Left cardiac atrium (tissue), 4 donors: Measurements from ENCODE around the gene DYNC1I1. TPM values are rescaled to one million over a fixed set of nuclear protein-coding genes. Genes with fewer than 3 reads are reported as not detected.
"Not testable (repeated sequence)": the region's sequence is repeated elsewhere in the genome, so short reads cannot be mapped to it uniquely, and the experiment has no call there.

Source experiments
- ATAC-seq, 2 donors: fragments of 200-7000 bp; cut with Tn5 transposase; one replicate each; pipeline ENCODE4 v1.9.1; 2020; ENCODE audit warnings: mild to moderate bottlenecking in 2 of 2, moderate library complexity in 2 of 2
- DNase-seq: peaks from one replicate; pipeline ENCODE4 v3.0.0-alpha.2; 2020
- intact Hi-C, 2 donors: fragments of 100-400 bp; cut with DNase I; formaldehyde crosslinking; loops; one replicate each; pipeline versions ENCODE4 v1.14.1 to v1.15.1; 2022 to 2023
- total RNA-seq, 2 donors: library from RNA; stranded (reverse); fragmentation: NEBNext Ultra II Directional; extraction: Animal tissue kit (Norgen Biotek cat#: 25700); gene quantifications; one replicate each; pipeline ENCODE4 v1.2.1, GENCODE V29; 2021
- donor health status: DM: no; HTN: yes; CAD: no.
- donor health status: DM: no; HTN: yes; CAD: no; lungs with severe emphysema.
- donor health status: DM: yes; HTN: yes; CAD: no.
- donor health status: Dilated cardiomyopathy.

Gene DYNC1I1
- total RNA-seq, 2 donors from 2014 or later, result 18.5 to 23.6 TPM

GRCh38 chr7:95925971-95926370 lies 153.6 kb downstream of the DYNC1I1 start:
- intact Hi-C loops, result no loop called here
- ATAC-seq (no peak), DNase-seq (no peak)

DNA sequence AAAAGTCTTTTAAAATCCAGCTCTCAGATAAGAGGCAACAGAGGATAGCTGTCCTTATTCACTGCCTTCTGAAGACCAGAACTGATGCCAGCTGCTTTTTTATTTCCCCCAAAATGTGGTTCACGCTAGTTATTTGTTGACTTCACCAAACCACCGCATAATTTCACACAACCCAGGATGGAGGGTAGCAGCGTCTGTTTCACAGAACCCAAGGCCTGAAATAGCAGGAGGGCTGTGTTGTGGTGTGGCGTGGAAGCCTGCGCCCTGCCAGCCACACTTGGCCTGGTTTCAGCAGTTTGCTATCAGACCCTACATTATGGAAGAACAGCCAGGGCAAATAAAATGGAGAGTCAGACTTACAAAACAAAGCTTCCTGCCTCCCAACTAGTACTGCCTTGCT lies 155.4 kb downstream of the DYNC1I1 start:
- intact Hi-C loops, result no loop called here
- ATAC-seq (peak; percentile 73 to 82), DNase-seq (peak; percentile 36)

DNA sequence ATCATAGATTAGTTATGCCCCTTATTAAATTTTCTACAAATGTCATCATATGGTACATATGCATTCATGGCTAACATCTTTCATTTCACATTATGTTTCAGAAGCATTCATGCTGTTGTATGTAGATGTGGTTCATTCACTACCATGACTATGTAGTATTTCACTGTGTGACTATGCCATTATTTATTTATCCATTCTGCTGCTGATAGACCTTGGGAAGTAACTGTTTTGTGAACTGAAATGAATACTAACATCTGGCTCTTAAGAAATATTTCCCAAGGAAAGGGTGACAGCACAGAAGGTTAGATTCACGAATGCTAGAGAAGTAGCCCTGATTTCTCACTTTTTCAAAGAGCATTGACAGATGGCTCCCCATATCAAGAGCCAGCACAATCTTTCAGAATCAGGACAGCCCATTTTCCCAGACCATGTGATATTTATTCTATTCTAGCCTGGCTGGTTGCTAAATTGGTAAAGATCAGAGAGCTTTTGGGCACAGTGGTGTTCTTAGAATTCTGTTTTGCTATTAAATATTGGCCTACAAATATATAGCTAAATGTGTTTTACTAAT lies 157.4 kb downstream of the DYNC1I1 start:
- ATAC-seq (no peak), DNase-seq (no peak)
- intact Hi-C loops, result no loop called here

DNA sequence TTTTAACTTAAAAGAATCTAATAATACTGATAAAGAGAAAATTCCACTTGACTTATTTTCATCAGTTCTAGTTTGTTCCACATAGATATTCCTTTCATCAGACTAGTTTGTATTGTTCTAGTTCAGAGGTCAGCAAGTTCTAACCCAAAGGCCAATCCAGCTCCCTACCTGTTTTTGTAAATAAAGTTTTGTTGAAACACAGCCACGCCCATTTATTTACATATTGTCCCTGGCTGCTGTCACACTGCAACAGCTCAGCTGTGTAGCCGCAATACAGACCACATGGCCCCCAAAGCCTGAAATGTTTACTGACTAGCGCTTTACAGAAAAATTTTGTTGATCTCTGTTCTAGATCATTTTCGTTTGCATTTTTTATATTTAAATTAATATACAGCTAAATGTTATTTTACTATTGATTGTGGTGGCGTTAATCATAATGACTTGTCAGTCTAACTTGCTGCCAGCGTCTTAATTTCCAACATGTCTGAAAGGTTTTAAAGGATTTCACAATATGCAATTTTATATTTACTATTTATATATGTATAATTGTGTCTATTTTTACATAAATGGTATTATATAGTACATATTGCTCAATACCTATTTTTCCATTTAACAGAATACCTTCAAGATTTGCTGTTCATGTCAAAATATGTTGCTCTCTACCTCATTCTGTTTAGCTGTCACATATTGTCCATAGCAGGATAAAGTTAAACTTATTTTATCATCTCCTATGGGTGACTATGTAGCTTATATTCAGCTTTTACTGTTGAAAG lies 159.3 kb downstream of the DYNC1I1 start:
- intact Hi-C loops, result no loop called here
- no peak for DNase-seq
- ATAC-seq, result no peak

- intact Hi-C loops, result no loop called here
- ATAC-seq, result peak in 1 of 2 donors; percentile 34
- DNase-seq, result no peak
These were observed 161.3 kb downstream of the DYNC1I1 start for GRCh38 chr7:95933618-95934017.

GRCh38 chr7:95944867-95945266 lies 172.5 kb downstream of the DYNC1I1 start:
- DNase-seq, intact Hi-C loops, ATAC-seq: not testable (repeated sequence)

DNA sequence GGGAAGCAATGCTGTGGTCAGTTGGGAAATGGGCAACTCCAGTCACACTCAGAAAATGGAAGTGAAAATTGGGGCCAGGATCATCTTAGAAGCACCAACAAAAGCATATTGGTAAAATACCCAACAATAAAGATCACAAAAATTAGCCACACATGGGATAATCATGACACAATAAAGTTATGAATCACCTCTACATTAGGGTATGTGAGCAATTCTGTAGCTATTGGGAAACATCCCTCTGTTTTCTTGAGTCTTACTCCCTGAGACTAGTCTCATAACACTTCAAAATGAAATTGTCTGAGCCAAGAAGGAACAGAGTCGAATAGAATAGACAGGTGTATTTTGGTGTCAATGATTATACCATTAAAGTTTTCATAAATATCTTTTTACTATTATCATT lies 178.3 kb downstream of the DYNC1I1 start:
- no peak for ATAC-seq
- DNase-seq, result no peak
- intact Hi-C loops, result no loop called here

DNA sequence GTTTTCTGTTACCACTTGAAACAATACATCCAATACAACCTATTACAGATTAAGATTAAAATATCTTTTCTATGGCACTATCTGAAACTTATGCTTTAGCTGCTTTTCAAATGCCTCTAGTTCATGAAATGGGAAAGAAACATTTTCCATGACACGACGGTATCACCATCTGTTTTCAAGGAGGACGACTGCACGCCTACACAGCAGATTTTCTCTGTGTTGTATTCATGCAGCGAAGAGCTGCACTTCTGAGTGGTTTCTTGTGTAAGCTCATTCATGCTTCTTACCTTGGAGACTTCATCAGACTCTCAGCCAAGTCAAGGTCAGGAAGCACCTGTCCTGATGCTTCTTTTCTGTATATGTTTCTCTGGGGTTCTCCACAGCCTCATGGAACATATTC lies 179.2 kb downstream of the DYNC1I1 start:
- intact Hi-C loops, result no loop called here
- DNase-seq (no peak), ATAC-seq (no peak)

DNA sequence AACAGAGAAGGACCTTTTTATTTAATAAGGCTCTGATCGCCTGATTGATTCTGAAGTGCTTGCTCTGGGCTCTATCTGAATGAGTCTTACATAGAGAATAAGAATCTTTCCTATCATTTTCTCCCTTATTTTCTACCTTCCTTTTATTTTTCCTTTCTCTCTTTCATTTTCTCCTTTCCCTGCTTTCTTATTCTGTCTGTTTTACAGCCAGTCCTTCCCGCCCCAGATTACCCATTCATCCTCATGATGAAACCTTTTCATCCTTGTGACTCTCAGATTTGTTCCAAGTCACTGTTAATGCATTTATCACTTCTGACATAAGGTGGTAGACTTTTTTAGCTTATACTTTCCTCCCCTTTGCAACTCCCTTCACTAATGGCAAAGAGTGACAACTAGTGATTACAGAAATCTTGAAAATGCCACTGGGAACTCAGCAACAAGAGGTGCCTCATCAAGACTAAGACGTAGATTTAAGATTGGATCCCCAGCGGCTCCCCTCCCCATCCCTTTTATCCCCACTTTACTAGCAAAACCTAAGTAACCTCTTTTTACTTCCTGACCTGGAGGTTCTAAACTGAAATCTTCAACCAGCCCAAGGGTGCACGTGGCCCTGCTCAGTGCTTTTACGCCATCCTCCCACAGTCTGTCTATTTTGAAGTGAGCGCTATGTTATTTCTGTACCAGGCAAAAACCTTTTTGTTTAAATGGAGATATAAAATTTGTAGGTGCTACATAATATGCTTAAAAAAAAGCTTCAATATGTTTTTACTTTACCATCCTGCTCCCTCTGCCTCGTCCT lies 179.8 kb downstream of the DYNC1I1 start:
- ATAC-seq (no peak), DNase-seq (no peak)
- intact Hi-C loops, result no loop called here

GRCh38 chr7:95952851-95953250 lies 180.5 kb downstream of the DYNC1I1 start:
- no peak for ATAC-seq
- intact Hi-C loops, result no loop called here
- no peak for DNase-seq

- DNase-seq, result no peak
- no peak for ATAC-seq
- intact Hi-C loops, result no loop called here
These were observed 183.4 kb downstream of the DYNC1I1 start for GRCh38 chr7:95955748-95956147.

DNA sequence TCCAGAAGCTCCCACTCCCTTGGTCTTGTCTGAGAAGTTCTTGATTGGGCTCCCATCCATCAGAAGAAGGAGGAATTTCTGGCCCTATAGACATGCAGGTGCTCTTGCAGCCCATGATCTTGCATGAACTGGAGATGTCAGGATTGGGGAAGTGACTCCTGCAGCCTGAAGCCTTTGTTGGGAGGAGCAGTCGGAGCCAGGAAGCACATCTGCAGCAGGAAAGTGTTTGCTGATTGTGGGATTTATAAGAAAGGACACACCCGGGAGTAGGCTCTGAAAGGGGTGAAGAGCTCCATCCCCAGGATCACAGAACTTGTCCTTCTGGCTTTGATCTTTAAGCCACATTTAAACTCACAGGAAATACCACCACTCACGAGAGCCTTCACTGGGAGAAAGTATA lies 185.2 kb downstream of the DYNC1I1 start:
- DNase-seq (no peak), ATAC-seq (no peak)
- intact Hi-C loops, result no loop called here

DNA sequence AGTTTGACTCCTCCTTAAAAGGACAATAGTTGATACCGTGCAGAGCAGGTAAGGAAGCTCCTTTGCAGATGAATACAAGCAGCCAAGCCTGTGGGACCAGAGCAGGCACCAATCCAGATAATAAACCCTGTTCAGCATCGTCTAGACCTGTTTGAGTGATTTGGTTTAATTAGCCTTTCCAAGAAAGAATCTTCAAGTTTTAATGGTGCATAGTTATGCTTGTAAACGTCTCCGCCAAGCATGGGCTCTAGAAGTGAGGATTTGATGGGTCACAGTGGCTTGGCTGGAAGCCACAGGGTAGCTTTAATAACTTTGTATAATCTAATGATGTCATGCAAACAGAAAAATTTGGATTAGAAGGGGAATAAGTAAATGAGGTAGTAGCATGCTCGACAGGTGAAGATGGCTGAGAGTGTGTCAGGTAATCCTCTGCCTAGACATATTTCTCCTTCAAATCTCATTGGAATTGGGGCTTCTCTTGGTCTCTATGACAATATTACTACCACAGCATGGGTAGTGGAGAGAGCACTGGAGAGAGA lies 188.4 kb downstream of the DYNC1I1 start:
- ATAC-seq, result no peak
- intact Hi-C loops, result no loop called here

DNA sequence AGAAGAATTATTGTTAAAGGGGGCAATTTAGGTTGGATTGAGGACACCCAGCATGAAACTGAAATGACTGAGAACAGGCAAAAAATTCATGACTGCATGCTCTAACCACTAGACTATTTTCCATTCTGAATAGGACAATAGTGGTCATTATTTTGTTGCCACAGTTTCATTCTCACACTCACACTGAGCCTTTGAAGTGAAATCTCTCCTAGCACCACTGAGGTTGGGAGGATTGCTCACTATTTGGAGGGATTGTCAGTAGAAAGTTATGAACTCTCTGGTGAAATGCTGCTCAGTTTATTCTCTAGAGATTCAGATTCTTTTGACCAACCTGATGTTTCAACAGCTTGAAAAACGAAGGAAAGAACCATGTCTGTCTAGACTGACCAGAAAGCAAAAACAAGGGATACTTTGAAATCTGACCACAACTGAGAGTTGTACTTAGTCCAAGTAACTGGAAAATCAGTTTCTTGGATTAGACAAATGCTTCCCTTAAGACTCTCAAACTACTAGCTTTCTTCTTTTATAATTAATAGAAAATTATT lies 191.2 kb downstream of the DYNC1I1 start:
- no peak for DNase-seq
- intact Hi-C loops, result no loop called here
- ATAC-seq, result peak in 1 of 2 donors; percentile 47

More for the DNA sequence above, 188.4 kb downstream of the DYNC1I1 start:
- no peak for DNase-seq

DNA sequence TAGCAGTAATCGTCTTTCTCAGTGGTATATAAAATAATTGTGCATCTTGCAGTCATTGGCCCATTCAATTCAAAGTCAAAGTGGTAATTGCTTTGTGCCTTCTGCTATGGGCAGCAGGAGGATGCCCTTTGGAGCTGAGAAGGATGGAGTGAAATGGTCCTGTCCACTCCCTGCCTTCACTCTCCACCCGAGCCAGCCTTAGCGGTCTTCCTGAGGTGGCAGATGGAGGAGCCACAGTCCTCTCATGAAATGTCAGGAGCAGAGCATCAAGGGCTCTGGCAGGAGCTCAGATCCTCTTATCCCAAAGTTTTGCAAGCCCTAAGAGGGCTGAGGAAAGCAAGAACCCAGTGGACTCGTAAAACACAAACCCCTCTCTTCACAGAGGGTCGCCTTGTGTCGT lies 199.4 kb downstream of the DYNC1I1 start:
- ATAC-seq (no peak), DNase-seq (no peak)
- intact Hi-C loops, result no loop called here

GRCh38 chr7:95972523-95972922 lies 200.2 kb downstream of the DYNC1I1 start:
- DNase-seq, result no peak
- peak; percentile 44 to 78 for ATAC-seq
- intact Hi-C loops, result no loop called here

DNA sequence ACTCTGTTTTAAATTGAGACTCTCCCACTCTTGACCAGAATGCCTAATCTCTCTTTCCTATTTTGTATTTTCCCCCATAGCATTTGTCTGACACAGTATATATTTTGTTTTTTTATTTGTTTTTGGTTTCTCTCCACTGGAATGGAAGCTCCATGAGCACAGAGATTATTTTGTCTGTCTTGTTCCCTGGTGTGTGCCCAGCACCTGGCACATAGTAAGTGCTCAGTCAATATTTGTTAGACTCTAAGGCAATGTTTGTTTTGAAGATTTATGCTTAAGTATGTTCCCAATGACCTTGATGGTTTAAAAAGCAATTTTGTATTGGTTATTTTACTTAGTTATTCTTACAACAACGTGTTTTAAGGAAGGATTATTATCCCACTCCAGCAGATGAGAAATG lies 201.8 kb downstream of the DYNC1I1 start:
- intact Hi-C loops, result no loop called here
- ATAC-seq (no peak), DNase-seq (no peak)

DNA sequence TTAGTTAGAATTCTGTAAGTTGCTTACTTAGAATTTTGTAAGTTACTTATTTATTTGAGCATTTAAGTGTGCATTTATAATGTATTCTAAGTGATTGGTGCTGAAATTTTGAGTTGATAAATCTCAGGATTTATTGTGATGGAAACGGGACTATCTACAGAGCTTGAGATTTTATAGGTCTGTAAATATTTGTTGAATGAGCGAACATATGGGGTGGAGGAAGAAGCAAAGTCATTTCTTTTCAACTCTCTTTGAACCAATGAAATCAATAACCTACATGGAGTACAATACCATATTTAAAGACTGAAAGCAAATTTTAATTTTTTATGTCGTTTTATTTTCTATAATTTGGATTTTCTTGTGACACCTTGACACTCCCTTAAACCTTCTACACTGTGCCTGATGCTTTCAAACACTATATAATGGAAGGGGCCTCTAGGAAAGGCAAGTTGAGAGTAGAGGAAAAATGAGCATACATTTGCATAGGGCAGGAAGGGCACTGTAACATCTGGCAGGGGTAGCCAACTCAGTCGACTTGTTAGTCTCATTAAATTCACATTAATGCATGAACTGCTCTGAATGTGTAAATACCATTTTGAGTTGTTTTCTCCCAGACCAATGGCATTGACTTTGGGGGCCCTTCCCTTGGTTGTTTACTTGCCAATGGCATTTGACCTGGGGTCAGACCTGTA lies 204.2 kb downstream of the DYNC1I1 start:
- ATAC-seq, result no peak

GRCh38 chr7:95977994-95978393 lies 205.6 kb downstream of the DYNC1I1 start:
- ATAC-seq (no peak), DNase-seq (no peak)
- intact Hi-C loops, result no loop called here

More for the DNA sequence above, 204.2 kb downstream of the DYNC1I1 start:
- intact Hi-C loops, result no loop called here
- DNase-seq, result no peak
